Mesenchymal stem cell (in vitro differentiated cells and primary cell): ENCODE data around the gene AZU1.
A peak's percentile ranks its signal among the peaks of the same experiment; 100 is the strongest.

Experiments used
- DNase-seq: peaks from one replicate; pipeline ENCODE4 v3.0.0-alpha.2; 2013
- H2AFZ ChIP-seq: one replicate; pipeline ENCODE4 v1.6.1; 2013; ENCODE audit warnings: low read depth, mild to moderate bottlenecking, control low read depth, inconsistent platforms, low read length, moderate library complexity
- H2AK5ac ChIP-seq: 2 replicates; pipeline ENCODE4 v1.6.1; 2013; ENCODE audit warnings: low read length, moderate library complexity, mild to moderate bottlenecking, inconsistent platforms; ENCODE audit not compliant: severe bottlenecking
- H2BK120ac ChIP-seq: one replicate; pipeline ENCODE4 v1.6.1; 2013; ENCODE audit warnings: low read depth, mild to moderate bottlenecking, inconsistent platforms, low read length, moderate library complexity
- H2BK12ac ChIP-seq, 2 experiments: one replicate each; pipeline ENCODE4 v1.6.1; 2013; ENCODE audit warnings: inconsistent platforms in 2 of 2, low read length in 2 of 2, mild to moderate bottlenecking in 2 of 2, moderate library complexity in 2 of 2, control low read depth in 1 of 2
- H2BK15ac ChIP-seq: one replicate; pipeline ENCODE4 v1.6.1; 2013; ENCODE audit warnings: mild to moderate bottlenecking, low read depth, inconsistent platforms; ENCODE audit not compliant: poor library complexity, severe bottlenecking
- H2BK5ac ChIP-seq: 2 replicates; pipeline ENCODE4 v1.6.1; 2013; ENCODE audit warnings: low read depth, mild to moderate bottlenecking, low read length, control low read depth, inconsistent platforms; ENCODE audit not compliant: poor library complexity, severe bottlenecking
- H3K14ac ChIP-seq, 2 experiments: one replicate each; pipeline ENCODE4 v1.6.1; 2013; ENCODE audit warnings: inconsistent platforms in 2 of 2, low read length in 2 of 2, control low read depth in 1 of 2, mild to moderate bottlenecking in 1 of 2, moderate library complexity in 1 of 2
- H3K18ac ChIP-seq, 2 experiments: one replicate each; pipeline ENCODE4 v1.6.1; 2013; ENCODE audit warnings: inconsistent platforms in 2 of 2, low read length in 2 of 2, control low read depth in 1 of 2, low read depth in 1 of 2, mild to moderate bottlenecking in 1 of 2
- H3K23ac ChIP-seq, 2 experiments: one replicate each; pipeline ENCODE4 v1.6.1; 2013; ENCODE audit warnings: inconsistent platforms in 2 of 2, low read length in 2 of 2, mild to moderate bottlenecking in 2 of 2, moderate library complexity in 2 of 2, control low read depth in 1 of 2
- H3K27ac ChIP-seq: 2 replicates; pipeline ENCODE4 v1.5.1; 2013; ENCODE audit warnings: mild to moderate bottlenecking, moderate library complexity, low read length, control low read depth, inconsistent platforms; ENCODE audit not compliant: poor library complexity, severe bottlenecking
- H3K27me3 ChIP-seq, 2 experiments: 2 replicates each; pipeline versions ENCODE4 v1.6.1 to v1.7.0; 2013; ENCODE audit warnings: low read length in 2 of 2, mild to moderate bottlenecking in 2 of 2, moderate library complexity in 2 of 2, control low read depth in 1 of 2, inconsistent platforms in 1 of 2; ENCODE audit not compliant: control insufficient read depth in 1 of 2, insufficient read depth in 1 of 2
- H3K36me3 ChIP-seq, 2 experiments: 2 replicates each; pipeline versions ENCODE4 v1.6.1 to v1.7.0; 2013; ENCODE audit warnings: low read length in 2 of 2, control low read depth in 1 of 2, inconsistent platforms in 1 of 2, low read depth in 1 of 2, mild to moderate bottlenecking in 1 of 2; ENCODE audit not compliant: insufficient read depth in 2 of 2, control insufficient read depth in 1 of 2
- H3K4ac ChIP-seq, 2 experiments: one replicate each; pipeline ENCODE4 v1.6.1; 2013; ENCODE audit warnings: inconsistent platforms in 2 of 2, low read length in 2 of 2, mild to moderate bottlenecking in 2 of 2, moderate library complexity in 2 of 2, control low read depth in 1 of 2, low read depth in 1 of 2
- H3K4me1 ChIP-seq: 2 replicates; pipeline ENCODE4 v1.6.1; 2013; ENCODE audit warnings: low read depth, low read length, control low read depth; ENCODE audit not compliant: control insufficient read depth, insufficient read depth
- H3K4me2 ChIP-seq: 2 replicates; pipeline ENCODE4 v1.6.1; 2013; ENCODE audit warnings: low read length, mild to moderate bottlenecking, inconsistent platforms; ENCODE audit not compliant: poor library complexity, severe bottlenecking
- H3K4me3 ChIP-seq, 2 experiments: 2 replicates each; pipeline versions ENCODE4 v1.5.1 to v1.7.0; 2013; ENCODE audit warnings: low read length in 2 of 2, mild to moderate bottlenecking in 2 of 2, control low read depth in 1 of 2, low read depth in 1 of 2; ENCODE audit not compliant: insufficient read depth in 1 of 2
- H3K79me1 ChIP-seq: replicated peaks from 2 replicates; pipeline ENCODE4 v1.6.1; 2013; ENCODE audit warnings: mild to moderate bottlenecking, control low read depth, low read length, inconsistent platforms; ENCODE audit not compliant: poor library complexity, severe bottlenecking
- H3K9ac ChIP-seq: 2 replicates; pipeline ENCODE4 v1.7.0; 2013; ENCODE audit warnings: mild to moderate bottlenecking, low read length, moderate library complexity
- H3K9me3 ChIP-seq: 2 replicates; pipeline ENCODE4 v1.7.0; 2013; ENCODE audit warnings: mild to moderate bottlenecking, low read length; ENCODE audit not compliant: control insufficient read depth
- H4K8ac ChIP-seq: one replicate; pipeline ENCODE4 v1.6.1; 2013; ENCODE audit warnings: inconsistent platforms, mild to moderate bottlenecking, low read length, moderate library complexity
- H4K91ac ChIP-seq: one replicate; pipeline ENCODE4 v1.6.1; 2013; ENCODE audit warnings: mild to moderate bottlenecking, low read length, inconsistent platforms
- WGBS: methylation state at CpG from one replicate; pipeline ENCODE4 v1.1.7; 2013; ENCODE audit warnings: mixed read lengths; 5-methylcytosine and 5-hydroxymethylcytosine counted together

AZU1 gene

GRCh38 chr19:798415-799075, 29.1 kb upstream of the AZU1 start:
- Histone ChIP-seq H2AK5ac (peak overlapping the region; percentile 38), H3K4me3 (peak overlapping the region; percentile 88 to 96), H3K36me3 (peaks cover 16 to 47% of the 10 kb centered on the region in 2 experiments), H2BK12ac (no peak overlapping the region), H4K8ac (no peak overlapping the region), H2BK120ac (no peak overlapping the region), H3K23ac (peak overlapping the region in 1 of 2 experiments; percentile 94), H3K18ac (peak overlapping the region; percentile 58 to 66), H2BK15ac (peak overlapping the region; percentile 68), H3K79me1 (no peaks in the 10 kb centered on the region), H3K27ac (peak overlapping the region; percentile 92), H2AFZ (no peak overlapping the region), H3K9ac (peak overlapping the region; percentile 96), H3K4ac (peak overlapping the region; percentile 64 to 72), H3K27me3 (no peaks in the 10 kb centered on the region), H2BK5ac (peak overlapping the region; percentile 75), H3K4me1 (peaks cover 42% of the 10 kb centered on the region), H3K14ac (no peak overlapping the region), H3K4me2 (peak overlapping the region; percentile 88), H4K91ac (no peak overlapping the region), H3K9me3 (no peaks in the 10 kb centered on the region)
- DNase-seq = no peak
- under 1% methylated on average over 43 of the region's 44 CpGs for WGBS

- Histone ChIP-seq H3K27me3 (no peaks in the 10 kb centered on the region), H4K91ac (no peak overlapping the region), H3K4ac (peak overlapping the region; percentile 52 to 56), H2BK12ac (no peak overlapping the region), H3K36me3 (peaks cover 22 to 54% of the 10 kb centered on the region in 2 experiments), H3K4me1 (peaks cover 46% of the 10 kb centered on the region), H3K27ac (peak overlapping the region; percentile 92), H2BK15ac (no peak overlapping the region), H3K18ac (peak overlapping the region; percentile 24 to 41), H3K23ac (peak overlapping the region in 1 of 2 experiments; percentile 74), H3K79me1 (no peaks in the 10 kb centered on the region), H2AFZ (no peak overlapping the region), H3K4me2 (peak overlapping the region; percentile 88), H3K9ac (peak overlapping the region; percentile 96), H2AK5ac (peak overlapping the region; percentile 38), H3K14ac (peak overlapping the region in 1 of 2 experiments; percentile 66), H3K9me3 (no peaks in the 10 kb centered on the region), H3K4me3 (peak overlapping the region; percentile 88 to 96), H2BK120ac (no peak overlapping the region), H2BK5ac (no peak overlapping the region), H4K8ac (no peak overlapping the region)
- WGBS = 17% methylated on average over 28 of the region's 28 CpGs
- DNase-seq = peak; percentile 73
Measured at GRCh38 chr19:799076-799881, 28.4 kb upstream of the AZU1 start.

GRCh38 chr19:800360-801029, 27.1 kb upstream of the AZU1 start:
- Histone ChIP-seq H3K27me3 (no peaks in the 10 kb centered on the region), H3K14ac (peak overlapping the region in 1 of 2 experiments; percentile 7), H4K8ac (no peak overlapping the region), H2BK120ac (no peak overlapping the region), H3K23ac (peak overlapping the region; percentile 2 to 65), H2BK5ac (no peak overlapping the region), H3K36me3 (peaks cover 34 to 66% of the 10 kb centered on the region in 2 experiments), H3K9me3 (no peaks in the 10 kb centered on the region), H2AK5ac (no peak overlapping the region), H2BK15ac (no peak overlapping the region), H4K91ac (no peak overlapping the region), H3K18ac (no peak overlapping the region), H3K27ac (peak overlapping the region; percentile 71), H3K4me1 (peaks cover 51% of the 10 kb centered on the region), H2AFZ (no peak overlapping the region), H3K4me3 (peak overlapping the region in 1 of 2 experiments; percentile 96), H2BK12ac (no peak overlapping the region), H3K4ac (no peak overlapping the region), H3K4me2 (peak overlapping the region; percentile 62), H3K79me1 (no peaks in the 10 kb centered on the region), H3K9ac (peak overlapping the region; percentile 96)
- DNase-seq = no peak
- WGBS = 84% methylated on average over 15 of the region's 17 CpGs
